Thymus (tissue), 14 donors: ENCODE results near the gene DERA. TPM values are rescaled to one million over a fixed set of nuclear protein-coding genes. Genes with fewer than 3 reads are reported as not detected.
"Not testable (repeated sequence)": the region's sequence is repeated elsewhere in the genome, so short reads cannot be mapped to it uniquely, and the experiment has no call there.

Experiments
- DNase-seq, 9 donors: peaks; one replicate each; pipeline ENCODE4 v3.0.0-alpha.2; 2013; ENCODE audit warnings: low spot score in 9 of 9, low read depth in 6 of 9, missing footprints in 1 of 9
- H3K27ac ChIP-seq, 2 donors: one replicate each; pipeline ENCODE4 v1.5.1; 2013; ENCODE audit warnings: control low read depth in 1 of 2, low read depth in 1 of 2, low read length in 1 of 2, mild to moderate bottlenecking in 1 of 2, moderate library complexity in 1 of 2
- H3K27me3 ChIP-seq, 2 donors: one replicate each; pipeline ENCODE4 v1.5.1; 2013; ENCODE audit warnings: low read length in 1 of 2; ENCODE audit not compliant: control insufficient read depth in 2 of 2, insufficient read depth in 1 of 2
- H3K36me3 ChIP-seq, 2 donors: one replicate each; pipeline ENCODE4 v1.5.1; 2013; ENCODE audit warnings: low read length in 1 of 2, mild to moderate bottlenecking in 1 of 2, moderate library complexity in 1 of 2; ENCODE audit not compliant: control insufficient read depth in 2 of 2, insufficient read depth in 2 of 2
- H3K4me1 ChIP-seq, 2 donors: one replicate each; pipeline ENCODE4 v1.5.1; 2013; ENCODE audit warnings: low read length in 2 of 2; ENCODE audit not compliant: control insufficient read depth in 2 of 2, insufficient read depth in 2 of 2
- H3K4me3 ChIP-seq, 2 donors: one replicate each; pipeline ENCODE4 v1.5.1; 2013; ENCODE audit warnings: low read length in 2 of 2, control low read depth in 1 of 2, mild to moderate bottlenecking in 1 of 2
- H3K9me3 ChIP-seq, 2 donors: one replicate each; pipeline ENCODE4 v1.5.1; 2013; ENCODE audit warnings: low read length in 1 of 2, mild to moderate bottlenecking in 1 of 2; ENCODE audit not compliant: control insufficient read depth in 2 of 2, insufficient read depth in 1 of 2
- WGBS: extraction: QIAGEN DNeasy Blood & Tissue Kit; methylation state at CpG from one replicate; pipeline ENCODE4 v1.1.7; 2013; 5-methylcytosine and 5-hydroxymethylcytosine counted together
- long read RNA-seq, 10 donors: transcript quantifications; one replicate each; lab custom pipeline, GENCODE V29; 2026
- polyA plus RNA-seq: library from polyadenylated mRNA; stranded (reverse); fragments of 200-250 nt; gene quantifications from one replicate; pipeline ENCODE4 v1.2.3, GENCODE V29; 2013
- total RNA-seq: library from RNA; stranded (reverse); fragments of 120-200 nt; gene quantifications from one replicate; pipeline ENCODE4 v1.2.4, GENCODE V29; 2013
- donor health status: healthy.

Gene DERA
- 27.7 TPM for total RNA-seq
- polyA plus RNA-seq, result 25.7 TPM
- long read RNA-seq, donor 1, partial matches to known transcripts, result 0 of 3 reads
- long read RNA-seq, donor 1, other reads (novel, unspliced or antisense), result 0 of 3 reads
- long read RNA-seq, donor 2, result 0 reads
- long read RNA-seq, donor 3, transcript DERA-201 (9 exons, 1,705 nt), result major isoform, 14 of 28 reads
- long read RNA-seq, donor 3, partial matches to known transcripts, result 13 of 28 reads
- long read RNA-seq, donor 3, other reads (novel, unspliced or antisense), result 0 of 28 reads
- long read RNA-seq, donor 4, transcript DERA-201 (9 exons, 1,705 nt), result major isoform, 7 of 9 reads
- long read RNA-seq, donor 4, partial matches to known transcripts, result 0 of 9 reads
- long read RNA-seq, donor 4, other reads (novel, unspliced or antisense), result 0 of 9 reads
- long read RNA-seq, donor 5, transcript DERA-201 (9 exons, 1,705 nt), result major isoform, 19 of 38 reads
- long read RNA-seq, donor 5, partial matches to known transcripts, result 19 of 38 reads
- long read RNA-seq, donor 5, other reads (novel, unspliced or antisense), result 0 of 38 reads
- long read RNA-seq, donor 6, transcript DERA-201 (9 exons, 1,705 nt), result major isoform, 11 of 12 reads
- long read RNA-seq, donor 6, partial matches to known transcripts, result 0 of 12 reads
- long read RNA-seq, donor 6, other reads (novel, unspliced or antisense), result 0 of 12 reads
- long read RNA-seq, donor 7, transcript DERA-201 (9 exons, 1,705 nt), result major isoform, 10 of 19 reads
- long read RNA-seq, donor 7, partial matches to known transcripts, result 5 of 19 reads
- long read RNA-seq, donor 7, other reads (novel, unspliced or antisense), result 0 of 19 reads
- long read RNA-seq, donor 8, partial matches to known transcripts, result 0 of 4 reads
- long read RNA-seq, donor 8, other reads (novel, unspliced or antisense), result 0 of 4 reads
- long read RNA-seq, donor 9, transcript DERA-201 (9 exons, 1,705 nt), result major isoform, 6 of 6 reads
- long read RNA-seq, donor 9, partial matches to known transcripts, result 0 of 6 reads
- long read RNA-seq, donor 9, other reads (novel, unspliced or antisense), result 0 of 6 reads
- long read RNA-seq, donor 10, transcript DERA-201 (9 exons, 1,705 nt), result major isoform, 8 of 8 reads
- long read RNA-seq, donor 10, partial matches to known transcripts, result 0 of 8 reads
- long read RNA-seq, donor 10, other reads (novel, unspliced or antisense), result 0 of 8 reads

GRCh38 chr12:15910864-15911721, at the start of gene DERA:
Gene DERA (plus strand): TSS chr12:15911332. CDS start chr12:15911384, 52 bp downstream.
- Histone ChIP-seq H3K27me3 (no peaks in the 10 kb centered on the region), H3K4me3 (peak within 1 kb of the TSS; percentile 75 to 77), H3K36me3 (peaks cover 3 to 9% of the 10 kb centered on the region in 2 donors), H3K27ac (peak within 1 kb of the TSS; percentile 78 to 81), H3K4me1 (no peaks in the 10 kb centered on the region), H3K9me3 (no peaks in the 10 kb centered on the region)
- under 1% methylated on average over 59 of the region's 59 CpGs for WGBS
- peak in 8 of 9 donors; percentile 34 to 75 (median 46) for DNase-seq

GRCh38 chr12:15861404-15861803, 49.7 kb upstream of the DERA start:
- no peaks in the 10 kb centered on the region for H3K9me3 ChIP-seq
- no peak overlapping the region for H3K27ac ChIP-seq
- no peaks in the 10 kb centered on the region for H3K4me1 ChIP-seq
- H3K27me3 ChIP-seq, result no peaks in the 10 kb centered on the region
- WGBS, result 17% methylated on average over 1 of the region's 1 CpG
- no peak for DNase-seq
- no peaks in the 10 kb centered on the region for H3K36me3 ChIP-seq
- no peak overlapping the region for H3K4me3 ChIP-seq

GRCh38 chr12:15862840-15863239, 48.3 kb upstream of the DERA start:
- DNase-seq, result no peak
- WGBS, result 99% methylated on average over 1 of the region's 1 CpG
- Histone ChIP-seq H3K27me3 (no peaks in the 10 kb centered on the region), H3K27ac (no peak overlapping the region), H3K4me3 (no peak overlapping the region), H3K4me1 (no peaks in the 10 kb centered on the region), H3K9me3 (no peaks in the 10 kb centered on the region), H3K36me3 (no peaks in the 10 kb centered on the region)

GRCh38 chr12:15863372-15863771, 47.8 kb upstream of the DERA start:
- no peak for DNase-seq
- Histone ChIP-seq H3K4me1 (no peaks in the 10 kb centered on the region), H3K36me3 (no peaks in the 10 kb centered on the region), H3K27me3 (no peaks in the 10 kb centered on the region), H3K27ac (no peak overlapping the region), H3K9me3 (no peaks in the 10 kb centered on the region), H3K4me3 (no peak overlapping the region)
- 93% methylated on average over 9 of the region's 9 CpGs for WGBS

GRCh38 chr12:15863984-15864383, 47.1 kb upstream of the DERA start:
- WGBS, result 18% methylated on average over 6 of the region's 6 CpGs
- Histone ChIP-seq H3K4me3 (no peak overlapping the region), H3K27me3 (no peaks in the 10 kb centered on the region), H3K4me1 (no peaks in the 10 kb centered on the region), H3K27ac (no peak overlapping the region), H3K9me3 (no peaks in the 10 kb centered on the region), H3K36me3 (no peaks in the 10 kb centered on the region)
- no peak for DNase-seq

GRCh38 chr12:15868186-15868585, 42.9 kb upstream of the DERA start:
- Histone ChIP-seq H3K27ac (no peak overlapping the region), H3K27me3 (no peaks in the 10 kb centered on the region), H3K4me1 (no peaks in the 10 kb centered on the region), H3K9me3 (no peaks in the 10 kb centered on the region), H3K4me3 (no peak overlapping the region), H3K36me3 (no peaks in the 10 kb centered on the region)
- WGBS, result 98% methylated on average over 3 of the region's 3 CpGs
- DNase-seq, result no peak

- DNase-seq, result no peak
- H3K4me1 ChIP-seq, result no peaks in the 10 kb centered on the region
- no peaks in the 10 kb centered on the region for H3K9me3 ChIP-seq
- 99% methylated on average over 4 of the region's 4 CpGs for WGBS
- H3K4me3 ChIP-seq, result no peak overlapping the region
- H3K36me3 ChIP-seq, result no peaks in the 10 kb centered on the region
- H3K27ac ChIP-seq, result no peak overlapping the region
- no peaks in the 10 kb centered on the region for H3K27me3 ChIP-seq
Measured at GRCh38 chr12:15873556-15873955, 37.6 kb upstream of the DERA start.

GRCh38 chr12:15874556-15875145, 36.5 kb upstream of the DERA start:
- WGBS, result 98% methylated on average over 20 of the region's 20 CpGs
- H3K9me3 ChIP-seq, H3K27ac ChIP-seq, H3K27me3 ChIP-seq, H3K4me1 ChIP-seq, H3K36me3 ChIP-seq, H3K4me3 ChIP-seq, DNase-seq: not testable (repeated sequence)
